Mucosa of rectum (tissue), 2 donors: ENCODE results near the gene RBP5.

Experiments
- H3K27ac ChIP-seq, 2 donors: one replicate each; pipeline ENCODE4 v1.7.0; 2013; ENCODE audit warnings: inconsistent platforms in 2 of 2, low read depth in 2 of 2, low read length in 2 of 2
- H3K27me3 ChIP-seq, 2 donors: one replicate each; pipeline ENCODE4 v1.7.0; 2013; ENCODE audit warnings: low read length in 2 of 2; ENCODE audit not compliant: control insufficient read depth in 2 of 2, insufficient read depth in 2 of 2
- H3K36me3 ChIP-seq, 2 donors: one replicate each; pipeline ENCODE4 v1.7.0; 2013; ENCODE audit warnings: low read length in 2 of 2; ENCODE audit not compliant: control insufficient read depth in 2 of 2, insufficient read depth in 2 of 2
- H3K4me1 ChIP-seq, 2 donors: one replicate each; pipeline ENCODE4 v1.7.0; 2013; ENCODE audit warnings: low read length in 2 of 2, mild to moderate bottlenecking in 1 of 2; ENCODE audit not compliant: control insufficient read depth in 2 of 2, insufficient read depth in 2 of 2
- H3K4me3 ChIP-seq, 2 donors: one replicate each; pipeline ENCODE4 v1.7.0; 2013; ENCODE audit warnings: low read length in 2 of 2
- H3K9ac ChIP-seq, 2 donors: one replicate each; pipeline ENCODE4 v1.7.0; 2013; ENCODE audit warnings: low read length in 2 of 2, low read depth in 1 of 2, mild to moderate bottlenecking in 1 of 2
- H3K9me3 ChIP-seq, 2 donors: one replicate each; pipeline ENCODE4 v1.7.0; 2013; ENCODE audit warnings: low read length in 2 of 2; ENCODE audit not compliant: control insufficient read depth in 2 of 2
- donor health status: healthy.
- donor health status: Normal muscosa, but diverticular disease.

RBP5 gene

GRCh38 chr12:7093486-7093885 lies 35.2 kb downstream of the RBP5 start:
- Histone ChIP-seq H3K9ac (no peak overlapping the region), H3K9me3 (no peaks in the 10 kb centered on the region), H3K36me3 (peaks cover 2% of the 10 kb centered on the region in 2 donors), H3K27ac (no peak overlapping the region), H3K4me3 (no peak overlapping the region), H3K4me1 (peaks cover 0 to 8% of the 10 kb centered on the region in 2 donors), H3K27me3 (peaks cover 0 to 2% of the 10 kb centered on the region in 2 donors)

DNA sequence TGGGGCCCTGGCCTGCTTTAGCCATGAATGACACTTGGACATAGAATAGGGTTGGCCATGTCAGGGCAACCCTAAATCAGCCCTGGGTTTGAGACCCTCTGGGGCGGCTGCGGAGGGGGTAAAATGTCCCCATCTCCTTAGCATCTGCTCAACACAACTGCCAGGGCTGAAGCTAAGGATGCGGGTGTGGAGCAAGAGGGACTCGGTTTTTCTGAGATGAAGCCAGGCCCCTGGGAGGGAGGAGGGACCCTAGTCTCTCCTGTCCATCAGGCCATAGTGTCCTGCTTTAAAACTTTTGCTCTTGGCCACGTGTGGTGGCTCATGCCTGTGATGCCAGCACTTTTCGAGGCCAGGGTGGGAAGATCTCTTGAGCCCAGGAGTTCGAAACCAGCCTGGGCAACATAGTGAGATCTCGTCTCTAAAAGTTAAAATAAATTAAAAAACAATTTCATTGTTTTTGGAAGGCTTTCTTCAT lies 35.7 kb downstream of the RBP5 start:
- H3K9ac ChIP-seq: peak overlapping the region in 1 of 2 donors; percentile 14
- H3K4me1 ChIP-seq: peaks cover 0 to 8% of the 10 kb centered on the region in 2 donors
- no peak overlapping the region for H3K4me3 ChIP-seq

GRCh38 chr12:7092229-7092985 lies 36.3 kb downstream of the RBP5 start, which contains the start of gene C1R:
TSS of gene C1R (minus strand) at chr12:7092445. CDS start at chr12:7092388, 57 bp downstream.
- Histone ChIP-seq H3K9me3 (no peaks in the 10 kb centered on the region), H3K4me1 (peaks cover 0 to 8% of the 10 kb centered on the region in 2 donors), H3K4me3 (peak within 1 kb of the TSS; percentile 64 to 74), H3K27ac (peak within 1 kb of the TSS; percentile 74 to 78), H3K27me3 (peaks cover 0 to 2% of the 10 kb centered on the region in 2 donors), H3K9ac (peak within 1 kb of the TSS; percentile 31 to 35), H3K36me3 (peaks cover 0 to under 1% of the 10 kb centered on the region in 2 donors)

More for the DNA sequence above, 35.7 kb downstream of the RBP5 start:
- H3K27ac ChIP-seq: peak overlapping the region; percentile 8 to 61
- peaks cover 0 to 2% of the 10 kb centered on the region in 2 donors for H3K36me3 ChIP-seq
- H3K9me3 ChIP-seq: no peaks in the 10 kb centered on the region
- H3K27me3 ChIP-seq: peaks cover 0 to 2% of the 10 kb centered on the region in 2 donors

GRCh38 chr12:7091660-7092228 lies 36.9 kb downstream of the RBP5 start:
- H3K4me3 ChIP-seq: peak overlapping the region; percentile 64 to 74
- peak overlapping the region; percentile 74 to 78 for H3K27ac ChIP-seq
- H3K9ac ChIP-seq: peak overlapping the region; percentile 31 to 35
- no peaks in the 10 kb centered on the region for H3K36me3 ChIP-seq
- no peaks in the 10 kb centered on the region for H3K9me3 ChIP-seq
- peaks cover 0 to 8% of the 10 kb centered on the region in 2 donors for H3K4me1 ChIP-seq
- peaks cover 0 to 2% of the 10 kb centered on the region in 2 donors for H3K27me3 ChIP-seq

DNA sequence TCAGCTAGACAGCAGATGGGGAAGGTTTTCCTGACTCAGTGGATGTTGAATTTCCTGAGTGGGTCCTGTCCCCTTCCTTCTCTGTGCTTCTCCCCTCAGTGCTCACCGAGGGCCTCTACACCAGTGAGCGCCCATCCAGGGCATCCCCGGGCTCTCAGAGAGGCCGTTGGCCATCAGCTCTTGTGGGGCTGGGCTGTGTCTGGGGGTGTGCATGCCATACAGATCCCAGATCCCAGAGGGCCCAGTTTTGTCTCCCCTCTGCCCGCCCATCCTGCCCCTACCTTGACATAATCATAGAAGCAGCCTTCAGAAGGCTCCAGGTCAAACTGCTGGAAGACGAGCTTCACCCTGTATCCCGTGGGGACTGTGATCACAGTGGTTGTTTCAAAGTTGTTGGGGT lies 37.5 kb downstream of the RBP5 start:
- peaks cover 0 to 8% of the 10 kb centered on the region in 2 donors for H3K4me1 ChIP-seq
- peak overlapping the region; percentile 31 to 35 for H3K9ac ChIP-seq
- H3K27me3 ChIP-seq: peaks cover 0 to 2% of the 10 kb centered on the region in 2 donors
- no peaks in the 10 kb centered on the region for H3K36me3 ChIP-seq
- H3K9me3 ChIP-seq: no peaks in the 10 kb centered on the region
- peak overlapping the region; percentile 64 to 74 for H3K4me3 ChIP-seq
- H3K27ac ChIP-seq: peak overlapping the region; percentile 74 to 78

- Histone ChIP-seq H3K9ac (peak overlapping the region in 1 of 2 donors; percentile 31), H3K27me3 (peaks cover 0 to 2% of the 10 kb centered on the region in 2 donors), H3K4me3 (peak overlapping the region; percentile 64 to 74), H3K4me1 (peaks cover 0 to 8% of the 10 kb centered on the region in 2 donors), H3K9me3 (no peaks in the 10 kb centered on the region), H3K27ac (peak overlapping the region; percentile 20 to 78), H3K36me3 (no peaks in the 10 kb centered on the region)
Measured at GRCh38 chr12:7090222-7090998, 38.3 kb downstream of the RBP5 start.

GRCh38 chr12:7089196-7089871 lies 39.4 kb downstream of the RBP5 start:
- peaks cover 0 to 4% of the 10 kb centered on the region in 2 donors for H3K36me3 ChIP-seq
- no peak overlapping the region for H3K4me3 ChIP-seq
- no peak overlapping the region for H3K27ac ChIP-seq
- peaks cover 0 to 2% of the 10 kb centered on the region in 2 donors for H3K27me3 ChIP-seq
- peaks cover 0 to 8% of the 10 kb centered on the region in 2 donors for H3K4me1 ChIP-seq
- H3K9me3 ChIP-seq: no peaks in the 10 kb centered on the region
- no peak overlapping the region for H3K9ac ChIP-seq

- Histone ChIP-seq H3K27me3 (no peaks in the 10 kb centered on the region), H3K4me1 (no peaks in the 10 kb centered on the region), H3K27ac (no peak overlapping the region), H3K9ac (no peak overlapping the region), H3K4me3 (no peak overlapping the region), H3K9me3 (no peaks in the 10 kb centered on the region), H3K36me3 (peaks cover 3 to 4% of the 10 kb centered on the region in 2 donors)
Measured at GRCh38 chr12:7083125-7083524, 45.6 kb downstream of the RBP5 start.

DNA sequence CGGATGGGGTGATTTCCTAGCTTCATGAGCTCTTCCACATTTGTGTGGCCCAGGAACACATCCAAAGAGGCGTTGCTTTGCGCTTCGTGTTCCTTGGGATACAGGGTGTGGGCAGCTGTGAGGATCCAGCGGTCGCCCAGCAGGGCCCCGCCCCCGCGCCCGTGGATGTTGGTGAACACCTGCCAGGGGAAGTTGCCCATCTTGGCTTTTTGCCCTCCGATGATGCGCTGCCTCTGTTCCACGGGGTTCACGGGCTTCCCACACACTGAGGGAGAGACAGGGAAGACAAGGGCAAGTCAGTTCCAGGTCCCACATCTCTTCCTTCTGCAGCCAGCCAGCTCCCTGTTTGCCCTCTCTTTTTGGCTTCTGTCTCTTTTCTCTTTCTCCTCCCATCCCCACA lies 47.7 kb downstream of the RBP5 start:
- H3K27me3 ChIP-seq: no peaks in the 10 kb centered on the region
- no peak overlapping the region for H3K4me3 ChIP-seq
- H3K4me1 ChIP-seq: no peaks in the 10 kb centered on the region
- no peak overlapping the region for H3K27ac ChIP-seq
- peaks cover 3 to 4% of the 10 kb centered on the region in 2 donors for H3K36me3 ChIP-seq
- H3K9me3 ChIP-seq: no peaks in the 10 kb centered on the region
- H3K9ac ChIP-seq: no peak overlapping the region
